H1 (cell line): ENCODE data around the gene ENOX2. TPM values are rescaled to one million over a fixed set of nuclear protein-coding genes. Genes with fewer than 3 reads are reported as not detected.

Source experiments
- CTCF ChIA-PET: fragments of 300-600 bp; sonication (Branson Sonifier 250); formaldehyde crosslinking; loops from one replicate; lab custom pipeline; 2021; ENCODE audit not compliant: partially characterized antibody; lab: Charles Lee
- POLR2A ChIA-PET: fragments of 300-600 bp; sonication (Branson Sonifier 250); formaldehyde crosslinking; loops from one replicate; lab custom pipeline; 2021; ENCODE audit warnings: inconsistent platforms; ENCODE audit not compliant: partially characterized antibody; lab: Charles Lee
- DNase-seq, 2 experiments: peaks; one replicate each; pipeline versions ENCODE4 v3.0.0 to v3.0.0-alpha.2; 2010 to 2022; ENCODE audit warnings: low spot score in 2 of 2, low read depth in 1 of 2, mixed read lengths in 1 of 2
- FAIRE-seq: peaks from 2 replicates; lab custom pipeline; 2011; peaks lifted over from hg19 to GRCh38; lab: Jason Lieb, UNC
- H2AFZ ChIP-seq: 2 replicates; pipeline ENCODE4 v1.8.1; 2012; ENCODE audit warnings: low read length, inconsistent platforms
- H2AK5ac ChIP-seq: 2 replicates; pipeline ENCODE4 v1.6.1; 2013; ENCODE audit warnings: low read depth, low read length
- H2BK120ac ChIP-seq: replicated peaks from 2 replicates; pipeline ENCODE3; 2013; ENCODE audit warnings: low read depth, low read length, inconsistent platforms
- H2BK12ac ChIP-seq: 2 replicates; pipeline ENCODE4 v1.6.1; 2013; ENCODE audit warnings: low read depth, low read length
- H2BK15ac ChIP-seq: 2 replicates; pipeline ENCODE4 v1.6.1; 2013; ENCODE audit warnings: low read length
- H2BK20ac ChIP-seq: 2 replicates; pipeline ENCODE4 v1.6.1; 2013; ENCODE audit warnings: low read length
- H2BK5ac ChIP-seq: 2 replicates; pipeline ENCODE4 v1.6.1; 2013; ENCODE audit warnings: low read depth, low read length
- H3K14ac ChIP-seq: 2 replicates; pipeline ENCODE4 v1.6.1; 2013; ENCODE audit warnings: inconsistent platforms; ENCODE audit not compliant: insufficient read length
- H3K18ac ChIP-seq: 2 replicates; pipeline ENCODE4 v1.6.1; 2013; ENCODE audit warnings: low read length; ENCODE audit errors: extremely low read depth
- H3K23ac ChIP-seq: 2 replicates; pipeline ENCODE4 v1.6.1; 2013; ENCODE audit warnings: inconsistent platforms; ENCODE audit not compliant: insufficient read length
- H3K23me2 ChIP-seq: 2 replicates; pipeline ENCODE4 v1.6.1; 2013; ENCODE audit warnings: low read depth, low read length
- H3K27ac ChIP-seq: 2 replicates; pipeline ENCODE4 v1.6.1; 2011; ENCODE audit warnings: low read depth, low read length, inconsistent platforms
- H3K27me3 ChIP-seq, 4 experiments: replicated peaks in 1 of 4; 1 replicate in 1 of 4; 2 replicates in 3 of 4; pipeline versions ENCODE4 v1.6.1 to v1.8.1; 2011 to 2013; ENCODE audit warnings: low read length in 3 of 4, mild to moderate bottlenecking in 3 of 4, inconsistent platforms in 2 of 4, mixed read lengths in 2 of 4, moderate library complexity in 1 of 4; ENCODE audit not compliant: control insufficient read depth in 3 of 4, insufficient read depth in 3 of 4; ENCODE audit errors: extremely low read depth in 1 of 4
- H3K36me3 ChIP-seq, 4 experiments: 2 replicates each; pipeline versions ENCODE4 v1.6.1 to v1.8.1; 2011 to 2013; ENCODE audit warnings: mild to moderate bottlenecking in 4 of 4, low read length in 3 of 4, moderate library complexity in 2 of 4, control low read depth in 1 of 4, inconsistent platforms in 1 of 4; ENCODE audit not compliant: insufficient read depth in 4 of 4, control insufficient read depth in 2 of 4
- H3K4ac ChIP-seq: replicated peaks from 2 replicates; pipeline ENCODE3; 2013; ENCODE audit warnings: low read length, low read depth, mixed read lengths, inconsistent platforms; ENCODE audit not compliant: insufficient read length
- H3K4me1 ChIP-seq, 4 experiments: replicated peaks in 1 of 4; 1 replicate in 1 of 4; 2 replicates in 3 of 4; pipeline versions ENCODE4 v1.6.1 to v1.8.1; 2011 to 2013; ENCODE audit warnings: low read length in 3 of 4, inconsistent platforms in 2 of 4, mixed read lengths in 1 of 4; ENCODE audit not compliant: insufficient read depth in 4 of 4, control insufficient read depth in 3 of 4
- H3K4me2 ChIP-seq, 2 experiments: 2 replicates each; pipeline versions ENCODE4 v1.6.1 to v1.8.1; 2011 to 2013; ENCODE audit warnings: low read depth in 2 of 2, low read length in 2 of 2, control low read depth in 1 of 2, inconsistent platforms in 1 of 2, mild to moderate bottlenecking in 1 of 2; ENCODE audit not compliant: insufficient read depth in 1 of 2
- H3K4me3 ChIP-seq, 4 experiments: fragments of 200-600, 300-600 bp in 1 of 4; sonication (generic), shearing (Covaris generic), sonication (Bioruptor Twin) in 1 of 4; 2 replicates each; pipeline versions ENCODE4 v1.5.1 to v1.8.1; 2011 to 2016; ENCODE audit warnings: low read length in 4 of 4, low read depth in 3 of 4, control low read depth in 2 of 4, inconsistent platforms in 2 of 4, mild to moderate bottlenecking in 2 of 4, mixed read lengths in 1 of 4, moderate library complexity in 1 of 4; ENCODE audit not compliant: insufficient read depth in 2 of 4; ENCODE audit errors: extremely low read depth in 1 of 4
- H3K56ac ChIP-seq: replicated peaks from 2 replicates; pipeline ENCODE3; 2013; ENCODE audit warnings: low read depth, mild to moderate bottlenecking, mixed read lengths, low read length, inconsistent platforms; ENCODE audit not compliant: insufficient read length
- H3K79me1 ChIP-seq: 2 replicates; pipeline ENCODE4 v1.6.1; 2013; ENCODE audit warnings: low read depth, low read length, control low read depth
- H3K79me2 ChIP-seq, 2 experiments: 2 replicates each; pipeline versions ENCODE4 v1.6.1 to v1.8.1; 2012 to 2013; ENCODE audit warnings: low read length in 2 of 2, mild to moderate bottlenecking in 2 of 2, inconsistent platforms in 1 of 2; ENCODE audit not compliant: insufficient read depth in 2 of 2, control insufficient read depth in 1 of 2
- H3K9ac ChIP-seq, 4 experiments: replicated peaks in 1 of 4; 1 replicate in 1 of 4; 2 replicates in 3 of 4; pipeline versions ENCODE4 v1.6.1 to v1.8.1; 2011 to 2013; ENCODE audit warnings: low read depth in 3 of 4, low read length in 3 of 4, control low read depth in 2 of 4, mild to moderate bottlenecking in 2 of 4, moderate library complexity in 2 of 4, inconsistent platforms in 1 of 4; ENCODE audit errors: extremely low read depth in 1 of 4
- H3K9me3 ChIP-seq, 2 experiments: 2 replicates each; pipeline versions ENCODE4 v1.6.1 to v1.8.1; 2012 to 2013; ENCODE audit warnings: mild to moderate bottlenecking in 2 of 2, moderate library complexity in 2 of 2, control low read depth in 1 of 2, inconsistent platforms in 1 of 2, low read depth in 1 of 2, low read length in 1 of 2, mixed read lengths in 1 of 2; ENCODE audit not compliant: insufficient read depth in 2 of 2
- H4K20me1 ChIP-seq, 2 experiments: replicated peaks in 1 of 2; 2 replicates each; pipeline versions ENCODE3 to v1.8.1; 2011 to 2013; ENCODE audit warnings: inconsistent platforms in 2 of 2, low read length in 2 of 2, mild to moderate bottlenecking in 1 of 2; ENCODE audit not compliant: insufficient read depth in 2 of 2, control insufficient read depth in 1 of 2
- H4K5ac ChIP-seq: 2 replicates; pipeline ENCODE4 v1.6.1; 2013; ENCODE audit warnings: low read length, low read depth, mixed read lengths, inconsistent platforms; ENCODE audit not compliant: insufficient read length
- H4K8ac ChIP-seq: 2 replicates; pipeline ENCODE4 v1.8.0; 2013; ENCODE audit warnings: mild to moderate bottlenecking, moderate library complexity, low read length, inconsistent platforms; ENCODE audit not compliant: insufficient read depth; ENCODE audit errors: extremely low read depth
- H4K91ac ChIP-seq: replicated peaks from 2 replicates; pipeline ENCODE3; 2013; ENCODE audit warnings: low read length, mixed read lengths, inconsistent platforms; ENCODE audit not compliant: insufficient read length
- SIN3A ChIP-seq, 2 experiments: IDR thresholded peaks in 1 of 2; conservative IDR thresholded peaks in 1 of 2; 2 replicates each; pipeline ENCODE4 v1.6.1; 2011 to 2012; ENCODE audit warnings: low read length in 2 of 2, improper control_type of control experiment in 1 of 2, low read depth in 1 of 2, mild to moderate bottlenecking in 1 of 2
- TAF7 ChIP-seq: optimal IDR thresholded peaks from 2 replicates; pipeline ENCODE3; 2011; ENCODE audit warnings: low read depth, mild to moderate bottlenecking, inconsistent platforms, low read length, moderate library complexity, borderline replicate concordance
- YY1 ChIP-seq: IDR thresholded peaks from 2 replicates; pipeline ENCODE4 v1.6.1; 2011; ENCODE audit warnings: low read depth, mild to moderate bottlenecking, low read length
- WGBS, 2 experiments: shearing (Covaris generic) in 1 of 2; methylation state at CpG; one replicate each; pipeline versions ENCODE4 v1.1.6 to v1.1.7; 2013 to 2015; ENCODE audit warnings: low lambda C conversion rate in 2 of 2, mixed read lengths in 2 of 2, inconsistent platforms in 1 of 2, low coverage in 1 of 2, missing lambda C conversion rate in 1 of 2; ENCODE audit not compliant: insufficient replicate concordance in 2 of 2, insufficient coverage in 1 of 2, insufficient read length in 1 of 2; ENCODE audit errors: extremely low coverage in 1 of 2, missing lambda C conversion rate in 1 of 2; 5-methylcytosine and 5-hydroxymethylcytosine counted together
- polyA plus RNA-seq, 7 experiments: library from polyadenylated mRNA; depleted of rRNA in 3 of 7; stranded (reverse) in 5 of 7; unstranded in 2 of 7; fragments of >200 nt in 5 of 7; fragments of 200-250 nt in 2 of 7; gene quantifications; 1 replicate in 5 of 7; 2 replicates in 1 of 7; 4 replicates in 1 of 7; pipeline versions ENCODE4 v1.2.1 to v1.2.3, GENCODE V29; 2011 to 2013; ENCODE audit warnings: missing spikeins in 2 of 7, mixed read lengths in 2 of 7
- total RNA-seq: library from RNA; stranded (reverse); fragmentation: NEBNext Ultra II Directional; extraction: Animal tissue kit (Norgen Biotek cat#: 25700); gene quantifications from 2 replicates; pipeline ENCODE4 v1.2.1, GENCODE V29; 2021

The ENOX2 gene
- total and polyA plus RNA-seq, 2 of the 8 experiments (the other 6 are each of a cell fraction or from before 2014, with no cell fraction given) = 4.5 to 12.3 TPM

- no peak for FAIRE-seq
- Histone ChIP-seq H2BK20ac (no peak overlapping the region), H2BK5ac (no peak overlapping the region), H3K4ac (no peak overlapping the region), H4K5ac (no peak overlapping the region), H2BK120ac (no peak overlapping the region), H3K36me3 (no peaks in the 10 kb centered on the region), H3K23me2 (no peaks in the 10 kb centered on the region), H3K4me1 (no peaks in the 10 kb centered on the region), H3K79me1 (no peaks in the 10 kb centered on the region), H3K14ac (no peak overlapping the region), H3K56ac (no peak overlapping the region), H3K27me3 (no peaks in the 10 kb centered on the region), H3K27ac (no peak overlapping the region), H4K20me1 (no peaks in the 10 kb centered on the region), H3K79me2 (no peaks in the 10 kb centered on the region), H3K9me3 (no peaks in the 10 kb centered on the region), H3K23ac (no peak overlapping the region), H3K18ac (no peak overlapping the region), H4K8ac (no peak overlapping the region), H2BK15ac (no peak overlapping the region), H2AFZ (no peak overlapping the region), H3K4me2 (no peak overlapping the region), H2BK12ac (no peak overlapping the region), H2AK5ac (no peak overlapping the region), H3K4me3 (no peak overlapping the region), H4K91ac (no peak overlapping the region), H3K9ac (no peak overlapping the region)
- ChIA-PET POLR2A (no interaction called here), CTCF (no interaction called here)
- no peak for TF ChIP-seq YY1
- no peak for TF ChIP-seq TAF7
- TF ChIP-seq SIN3A (conservative IDR thresholded peaks at IDR 0.05 in 1 of 2, IDR thresholded peaks at IDR 0.05 in 1 of 2; ENCODE audit: low read depth in 1 of 2, low read length in 2 of 2) = no peak
- 100% methylated on average over 2 of the region's 2 CpGs; no CpG with 5 or more reads in 1 of the 2 experiments for WGBS, 2 experiments
- no peak for DNase-seq
Observed at GRCh38 chrX:130825525-130825924, 77.5 kb downstream of the ENOX2 start.
